NB4 (cell line): ENCODE results near the gene CCDC40.
A peak's percentile ranks its signal among the peaks of the same experiment; 100 is the strongest.

Source experiments
- DNase-seq: peaks from one replicate; pipeline ENCODE4 v3.0.0; 2010; ENCODE audit warnings: low read depth
- H3K4me3 ChIP-seq: one replicate; pipeline ENCODE4 v1.5.1; 2011; ENCODE audit warnings: mild to moderate bottlenecking, low read depth, low read length, moderate library complexity
- MYC ChIP-seq: IDR thresholded peaks from 2 replicates; pipeline ENCODE4 v1.6.1; 2011; ENCODE audit warnings: low read depth, low read length
- POLR2A ChIP-seq: IDR thresholded peaks from 2 replicates; pipeline ENCODE4 v1.6.1; 2011; ENCODE audit warnings: mild to moderate bottlenecking; ENCODE audit not compliant: insufficient read length; ENCODE audit errors: extremely low read depth
- TF ChIP-seq, protein P1 (sequence below): IDR thresholded peaks from 2 replicates; pipeline ENCODE4 v1.6.1; 2011; ENCODE audit warnings: low read depth, low read length
- TF ChIP-seq, protein P2 (sequence below): IDR thresholded peaks from one replicate; pipeline ENCODE4 v1.5.1; 2012; ENCODE audit warnings: low read depth, low read length

Gene CCDC40

DNA sequence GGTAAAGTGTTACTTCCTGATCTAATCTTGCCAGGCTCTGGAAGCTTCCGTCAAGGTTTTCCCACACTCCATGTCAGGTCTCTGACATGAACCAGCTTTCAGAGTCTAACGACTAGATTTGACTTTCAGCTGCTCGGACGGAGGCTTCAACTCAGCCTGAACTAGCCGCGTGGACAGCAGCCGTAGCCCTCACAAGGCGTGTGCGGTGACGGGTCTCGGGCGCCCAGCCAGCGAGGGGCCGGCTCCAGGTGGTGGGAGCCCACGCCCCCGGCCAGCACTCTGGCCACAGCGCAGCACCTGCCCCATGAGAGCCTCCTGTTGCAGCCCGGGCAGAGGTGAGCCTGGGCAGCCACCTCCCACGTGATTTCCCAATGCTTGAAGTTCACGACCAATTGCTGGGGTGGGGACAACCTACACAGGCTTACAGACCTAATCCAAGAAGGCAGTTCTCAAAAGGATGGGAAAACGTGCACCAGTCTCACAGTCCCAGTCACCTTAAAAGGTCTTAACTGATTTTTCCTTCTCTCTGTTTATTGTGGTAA, 46.3 kb upstream of the CCDC40 start:
- no peak for DNase-seq
- no peak overlapping the region for H3K4me3 ChIP-seq
- TF ChIP-seq, protein P1, sequence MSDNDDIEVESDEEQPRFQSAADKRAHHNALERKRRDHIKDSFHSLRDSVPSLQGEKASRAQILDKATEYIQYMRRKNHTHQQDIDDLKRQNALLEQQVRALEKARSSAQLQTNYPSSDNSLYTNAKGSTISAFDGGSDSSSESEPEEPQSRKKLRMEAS: no peak
- TF ChIP-seq POLR2A: no peak
- TF ChIP-seq, protein P2, sequence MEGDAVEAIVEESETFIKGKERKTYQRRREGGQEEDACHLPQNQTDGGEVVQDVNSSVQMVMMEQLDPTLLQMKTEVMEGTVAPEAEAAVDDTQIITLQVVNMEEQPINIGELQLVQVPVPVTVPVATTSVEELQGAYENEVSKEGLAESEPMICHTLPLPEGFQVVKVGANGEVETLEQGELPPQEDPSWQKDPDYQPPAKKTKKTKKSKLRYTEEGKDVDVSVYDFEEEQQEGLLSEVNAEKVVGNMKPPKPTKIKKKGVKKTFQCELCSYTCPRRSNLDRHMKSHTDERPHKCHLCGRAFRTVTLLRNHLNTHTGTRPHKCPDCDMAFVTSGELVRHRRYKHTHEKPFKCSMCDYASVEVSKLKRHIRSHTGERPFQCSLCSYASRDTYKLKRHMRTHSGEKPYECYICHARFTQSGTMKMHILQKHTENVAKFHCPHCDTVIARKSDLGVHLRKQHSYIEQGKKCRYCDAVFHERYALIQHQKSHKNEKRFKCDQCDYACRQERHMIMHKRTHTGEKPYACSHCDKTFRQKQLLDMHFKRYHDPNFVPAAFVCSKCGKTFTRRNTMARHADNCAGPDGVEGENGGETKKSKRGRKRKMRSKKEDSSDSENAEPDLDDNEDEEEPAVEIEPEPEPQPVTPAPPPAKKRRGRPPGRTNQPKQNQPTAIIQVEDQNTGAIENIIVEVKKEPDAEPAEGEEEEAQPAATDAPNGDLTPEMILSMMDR: no peak
- no peak for TF ChIP-seq MYC

DNA sequence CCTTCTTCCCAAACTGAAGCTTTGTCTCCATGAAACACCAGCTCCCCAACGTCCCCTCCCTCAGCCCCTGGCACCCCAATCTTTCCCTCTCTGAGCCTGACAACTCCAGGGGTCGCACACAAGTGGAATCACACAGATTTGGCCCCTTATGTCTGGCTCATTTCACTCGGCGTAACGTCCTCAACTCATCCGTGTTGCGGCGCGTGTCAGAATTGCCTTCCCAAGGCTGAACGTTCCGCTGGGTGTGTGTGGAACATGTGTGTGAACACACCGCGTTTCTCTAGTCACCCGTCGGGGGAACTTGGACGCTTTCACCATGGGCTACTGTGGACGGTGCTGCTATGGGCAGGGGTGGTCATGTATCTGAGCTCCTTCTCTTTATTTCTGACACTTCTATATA, 45.7 kb upstream of the CCDC40 start:
- TF ChIP-seq, protein P2: no peak
- TF ChIP-seq MYC: no peak
- TF ChIP-seq POLR2A: no peak
- TF ChIP-seq, protein P1: no peak

DNA sequence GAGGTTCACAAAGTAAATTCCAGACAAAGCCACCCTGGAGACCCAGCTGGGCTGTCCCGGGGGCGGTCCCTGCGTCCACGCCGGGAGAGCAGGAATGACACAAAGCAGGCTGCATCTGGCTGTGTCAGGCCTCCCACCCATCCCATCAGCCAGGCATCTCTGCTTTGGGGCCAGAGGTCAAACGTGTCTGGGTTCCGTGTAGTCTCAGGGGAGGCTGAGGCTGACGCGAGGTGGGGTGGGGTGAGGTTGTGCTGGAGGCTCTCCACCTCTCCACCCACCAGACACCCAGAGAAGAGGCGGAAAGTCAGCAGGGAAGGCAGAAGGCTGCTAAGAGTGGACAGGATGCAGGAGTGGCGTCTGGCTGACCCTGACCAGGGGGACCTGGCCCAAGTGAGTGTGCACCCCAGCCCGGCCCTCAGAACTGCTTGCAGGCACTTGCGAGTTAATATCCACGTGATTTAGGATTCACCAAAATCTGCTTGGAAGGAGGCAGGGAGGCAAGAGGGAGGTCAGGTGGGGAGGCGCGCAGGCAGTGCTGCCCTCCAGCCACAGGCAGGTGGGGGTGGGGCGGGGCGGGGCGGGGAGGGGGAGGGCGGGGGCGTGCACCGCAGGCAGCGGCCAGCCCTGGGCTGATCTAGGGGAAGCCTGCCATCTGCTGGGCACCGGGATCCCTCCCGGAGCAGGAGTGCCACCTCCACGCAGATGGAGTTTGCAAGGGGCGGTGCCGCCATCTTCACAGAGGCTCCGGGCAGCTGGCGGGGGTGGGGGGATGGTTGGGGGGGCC, 45.1 kb upstream of the CCDC40 start:
- DNase-seq: peak; percentile 73
- no peak overlapping the region for H3K4me3 ChIP-seq
- TF ChIP-seq, protein P2: peak; percentile 44
- no peak for TF ChIP-seq POLR2A
- TF ChIP-seq MYC: peak; percentile 39; the same call in 1 of the 2 replicates
- TF ChIP-seq, protein P1: peak; percentile 51

More for the DNA sequence above, 45.7 kb upstream of the CCDC40 start:
- DNase-seq: no peak
- no peak overlapping the region for H3K4me3 ChIP-seq

DNA sequence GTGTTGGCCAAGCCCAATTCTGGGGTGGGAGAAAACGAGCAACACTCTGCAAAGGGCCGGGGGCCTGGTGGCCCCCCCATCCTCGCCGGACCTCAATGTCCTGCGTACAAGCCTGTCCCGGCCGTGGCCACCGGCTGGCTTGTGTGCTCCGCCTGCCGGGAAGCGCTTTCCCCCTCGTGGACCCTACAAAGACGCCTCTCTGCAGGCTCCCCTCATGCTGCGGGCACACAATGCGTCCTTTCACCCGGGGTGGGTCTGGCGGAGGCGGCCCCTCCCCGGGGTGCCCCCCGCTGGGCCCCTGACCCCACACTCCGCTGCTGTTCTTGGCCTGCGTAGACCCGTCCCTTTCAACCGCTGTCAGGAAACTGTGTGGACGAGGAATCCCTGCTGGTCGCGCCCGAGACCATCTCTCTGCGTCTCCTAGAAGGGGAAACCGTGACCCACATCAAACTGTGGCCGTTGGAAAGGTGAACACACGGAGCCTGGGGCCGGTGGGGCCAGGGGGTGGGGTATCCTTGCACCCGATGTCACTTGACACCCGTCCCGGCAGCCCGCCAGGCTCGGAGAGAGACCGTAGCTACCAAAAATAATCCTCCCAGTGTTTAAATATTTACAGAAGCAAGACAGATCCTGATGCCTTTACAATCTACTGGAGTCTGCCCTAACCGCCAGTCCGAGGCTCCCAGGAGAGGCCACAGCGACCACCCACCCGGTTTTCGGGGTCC, 44.4 kb upstream of the CCDC40 start:
- no peak overlapping the region for H3K4me3 ChIP-seq
- DNase-seq: no peak
- TF ChIP-seq, protein P1: no peak
- TF ChIP-seq POLR2A: no peak
- no peak for TF ChIP-seq MYC
- TF ChIP-seq, protein P2: no peak

DNA sequence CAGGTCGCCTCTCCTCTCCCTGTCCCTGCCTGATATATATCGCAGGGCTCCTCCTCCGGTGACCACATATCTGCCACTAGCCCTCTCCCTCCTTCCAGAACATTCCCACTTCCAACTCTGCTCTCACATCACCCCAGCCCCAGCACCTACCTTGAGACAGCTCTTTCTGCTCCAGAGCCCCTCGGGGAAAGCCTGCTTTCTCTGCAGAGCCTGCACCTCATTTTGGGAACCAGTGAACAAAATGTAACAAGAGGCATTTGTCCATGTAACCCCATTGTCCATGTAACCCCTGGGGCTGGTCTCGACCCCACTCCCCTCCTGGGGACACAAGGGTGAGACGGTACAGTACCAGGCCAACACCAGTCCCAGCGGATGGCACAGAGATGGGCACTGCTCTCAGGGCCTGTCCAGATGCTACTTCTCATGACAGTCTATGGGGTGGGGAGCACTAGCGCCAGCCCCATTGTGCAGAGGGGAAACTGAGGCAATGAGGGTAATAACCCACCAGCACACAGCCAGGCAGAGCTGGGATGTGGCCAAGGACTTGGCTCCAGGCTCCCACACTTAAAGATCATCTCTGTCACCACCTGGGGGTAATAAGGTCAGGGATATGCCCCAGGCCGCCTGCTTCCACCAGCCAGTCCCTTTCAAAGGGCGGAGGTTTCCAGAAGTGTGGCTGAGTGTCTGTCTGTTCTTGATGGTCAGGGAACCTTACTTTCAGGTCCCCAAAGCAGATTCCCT, 43.6 kb upstream of the CCDC40 start:
- peak overlapping the region; percentile 27 for H3K4me3 ChIP-seq
- DNase-seq: no peak
- TF ChIP-seq POLR2A: no peak
- TF ChIP-seq, protein P1: no peak
- TF ChIP-seq, protein P2: no peak
- no peak for TF ChIP-seq MYC
